CD1c-positive myeloid dendritic cell (primary cell): ENCODE data around the gene TMEM258.

Source experiments
- DNase-seq: peaks from one replicate; pipeline ENCODE4 v3.0.0-alpha.2; 2016; ENCODE audit errors: extremely low spot score

The TMEM258 gene

DNA sequence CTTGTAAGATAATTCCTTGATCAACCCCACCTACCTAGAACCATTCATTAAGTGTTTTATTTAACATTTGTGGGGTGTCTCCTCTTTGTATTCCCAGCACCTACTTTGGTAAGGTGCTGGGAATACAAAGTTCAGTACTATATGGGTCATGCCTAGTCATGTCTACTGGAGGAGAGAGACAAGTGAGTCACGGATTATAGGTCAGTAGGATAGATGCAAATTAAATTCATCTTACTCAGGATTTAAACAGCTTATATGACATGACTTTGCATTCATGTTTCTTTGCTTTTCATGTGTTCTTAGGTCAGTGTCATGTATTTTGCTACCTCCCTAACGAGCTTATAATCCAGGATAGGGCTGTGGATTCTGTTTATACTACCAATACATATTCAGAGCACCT, 27.8 kb upstream of the TMEM258 start:
- no peak for DNase-seq

DNA sequence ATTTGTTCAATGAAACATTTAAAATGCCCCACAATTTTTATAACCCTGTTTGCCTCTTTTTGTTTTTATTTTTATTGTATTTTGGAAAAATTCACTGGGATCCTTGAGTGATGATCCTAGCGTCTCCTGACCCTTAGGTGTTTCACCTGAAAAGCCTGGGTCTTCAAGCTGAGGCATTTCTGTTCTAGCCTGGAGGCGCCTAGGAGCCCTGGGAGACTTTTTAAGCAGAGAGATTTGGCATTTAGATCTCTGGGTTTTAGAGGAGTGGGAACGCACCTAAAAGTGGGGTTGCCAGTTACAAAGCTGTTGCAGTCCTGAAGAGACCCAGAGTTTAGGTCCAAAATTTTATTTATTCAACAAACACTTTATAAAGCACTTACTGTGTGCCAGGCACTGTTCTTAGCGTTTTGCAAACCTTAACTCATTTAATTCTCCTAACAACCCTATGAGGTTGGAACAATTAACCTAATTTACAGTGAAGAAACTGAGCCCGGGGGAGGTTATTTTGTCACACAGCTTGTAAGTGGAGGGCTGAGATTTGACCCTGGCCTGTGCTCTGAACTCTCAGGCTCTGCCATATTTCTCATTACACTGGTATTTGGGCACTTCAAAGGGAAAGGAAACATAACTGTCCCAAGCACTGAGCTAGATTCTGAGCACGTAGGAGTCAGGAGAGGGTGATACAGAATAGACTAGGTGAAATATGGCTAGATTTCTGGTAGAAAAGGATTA, 25.2 kb upstream of the TMEM258 start:
- no peak for DNase-seq

DNA sequence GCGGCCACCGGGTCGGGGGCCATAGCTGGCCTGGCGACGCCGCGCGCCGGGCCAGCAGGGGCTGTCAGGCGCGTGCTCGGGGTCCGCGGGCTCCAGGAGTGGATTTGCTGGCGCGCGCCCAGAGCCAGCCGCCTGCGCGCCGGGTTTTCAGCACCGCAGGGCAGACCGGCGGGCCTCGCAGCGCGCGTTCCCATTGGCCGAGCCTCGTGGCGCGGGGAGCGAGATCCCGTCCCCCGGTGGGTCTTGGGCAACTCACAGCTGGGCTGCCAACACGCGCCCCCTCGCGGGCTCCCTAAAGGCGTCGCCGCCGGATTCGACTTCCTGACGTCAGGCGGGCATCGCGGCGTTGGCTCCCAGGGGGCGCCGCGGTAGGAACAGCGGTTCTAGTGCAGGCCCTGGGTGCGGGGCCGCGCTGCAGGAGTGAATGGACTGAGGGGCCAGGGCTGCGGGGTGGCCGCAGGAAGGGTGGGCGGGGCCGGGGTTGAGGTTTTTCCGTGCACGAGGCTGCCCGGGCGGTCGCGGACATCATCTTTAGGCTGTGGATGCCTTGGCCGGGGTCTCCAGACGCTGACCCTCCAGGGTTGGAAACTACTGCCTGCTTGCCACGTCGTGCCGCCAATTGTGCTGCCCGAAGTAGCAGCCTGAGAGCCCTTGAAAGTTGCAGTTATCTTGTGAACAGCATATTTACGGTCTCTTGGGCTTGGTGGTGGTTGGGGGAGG, 24.5 kb upstream of the TMEM258 start, which contains the start of gene FADS1:
FADS1 (minus strand) TSS at position 268 of the 720 bp plus-strand sequence; CDS start at position 194, 74 bp downstream.
- DNase-seq = peak; percentile 98

DNA sequence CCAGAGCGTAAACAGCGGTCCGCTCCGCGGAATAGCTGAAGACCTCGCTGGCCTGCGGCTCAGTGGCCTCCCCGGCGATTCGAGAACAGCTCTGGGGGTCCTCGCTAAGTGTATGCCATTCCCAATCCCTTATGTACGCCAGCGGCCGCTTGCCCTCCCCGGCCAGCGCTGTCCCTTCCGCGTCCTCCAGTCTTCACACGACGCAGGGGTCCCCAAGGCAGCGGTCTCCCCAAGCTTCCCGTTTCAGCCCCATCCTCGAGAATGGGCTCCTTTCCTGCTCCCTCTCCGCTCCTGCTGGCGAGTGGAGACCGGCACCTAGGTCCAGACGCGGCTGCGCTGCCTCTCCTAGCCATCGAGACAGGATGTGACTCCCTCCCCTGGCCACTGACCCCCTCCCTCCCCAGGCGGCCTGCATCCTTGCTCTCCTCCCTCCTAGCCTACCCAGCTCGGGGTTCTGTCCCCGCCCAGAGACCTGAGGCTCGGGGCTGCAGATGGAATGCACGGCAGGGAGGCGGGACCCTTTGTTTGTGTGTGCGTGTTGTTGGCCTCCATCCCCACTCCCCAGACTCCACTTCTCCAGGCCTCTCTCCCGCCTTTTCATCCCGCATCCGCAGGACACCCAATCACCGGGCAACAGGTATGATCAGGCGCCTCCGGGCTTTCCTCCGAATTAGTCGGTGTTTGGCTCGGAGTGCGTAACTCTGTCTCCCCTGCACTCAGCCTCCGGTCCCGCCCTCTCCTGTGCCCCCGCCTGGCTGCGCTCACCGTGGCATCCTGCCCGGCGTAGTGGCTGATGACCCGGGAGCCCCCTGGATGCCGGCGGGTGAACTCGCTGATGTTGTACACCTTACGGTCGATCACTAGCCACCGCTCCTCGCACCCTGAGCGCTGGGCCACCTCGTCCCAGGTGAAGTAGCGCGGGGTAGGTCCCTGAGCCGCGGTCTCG, 23.7 kb upstream of the TMEM258 start:
- DNase-seq = peak; percentile 43

DNA sequence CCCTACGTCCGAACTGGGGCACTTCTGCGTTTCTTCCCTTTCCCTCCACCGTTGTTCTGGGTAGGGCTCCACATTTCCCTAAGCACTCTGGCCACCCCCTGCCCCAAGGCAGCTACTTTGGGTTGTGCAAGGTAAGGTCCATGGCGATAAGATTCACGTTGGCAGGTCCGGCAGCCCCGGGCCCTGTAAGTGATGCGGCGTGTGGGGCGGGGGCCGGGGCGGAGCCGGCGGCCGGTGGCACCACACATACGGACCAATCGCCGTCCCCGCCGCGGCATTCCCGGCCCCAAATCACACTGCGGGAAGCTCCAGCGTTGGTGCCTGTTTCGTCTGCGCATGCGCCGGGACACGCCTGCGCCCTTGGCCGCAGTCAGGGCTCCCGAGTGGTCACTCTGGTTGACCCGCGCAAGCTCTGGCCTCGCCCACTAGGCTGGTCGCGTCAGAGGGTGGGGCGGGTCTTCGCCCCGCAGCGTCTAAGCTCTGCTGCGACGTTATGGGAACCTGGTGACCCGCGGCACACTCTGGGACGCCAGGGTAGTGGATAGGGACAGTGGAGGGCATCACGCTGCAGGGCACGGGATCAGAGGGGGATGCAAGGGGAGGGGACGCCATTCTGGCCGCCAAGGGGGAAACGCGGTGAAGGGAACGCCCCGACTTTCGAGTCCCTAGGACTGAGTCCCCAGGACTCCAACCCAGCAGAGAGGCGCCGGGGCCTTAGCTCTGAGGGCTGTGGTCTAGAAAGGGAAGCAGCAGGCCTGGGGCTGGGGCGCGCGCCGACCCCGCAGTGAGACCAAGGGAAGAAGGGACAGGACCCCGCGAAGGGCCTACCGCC, 22.8 kb upstream of the TMEM258 start:
- peak; percentile 97 for DNase-seq

DNA sequence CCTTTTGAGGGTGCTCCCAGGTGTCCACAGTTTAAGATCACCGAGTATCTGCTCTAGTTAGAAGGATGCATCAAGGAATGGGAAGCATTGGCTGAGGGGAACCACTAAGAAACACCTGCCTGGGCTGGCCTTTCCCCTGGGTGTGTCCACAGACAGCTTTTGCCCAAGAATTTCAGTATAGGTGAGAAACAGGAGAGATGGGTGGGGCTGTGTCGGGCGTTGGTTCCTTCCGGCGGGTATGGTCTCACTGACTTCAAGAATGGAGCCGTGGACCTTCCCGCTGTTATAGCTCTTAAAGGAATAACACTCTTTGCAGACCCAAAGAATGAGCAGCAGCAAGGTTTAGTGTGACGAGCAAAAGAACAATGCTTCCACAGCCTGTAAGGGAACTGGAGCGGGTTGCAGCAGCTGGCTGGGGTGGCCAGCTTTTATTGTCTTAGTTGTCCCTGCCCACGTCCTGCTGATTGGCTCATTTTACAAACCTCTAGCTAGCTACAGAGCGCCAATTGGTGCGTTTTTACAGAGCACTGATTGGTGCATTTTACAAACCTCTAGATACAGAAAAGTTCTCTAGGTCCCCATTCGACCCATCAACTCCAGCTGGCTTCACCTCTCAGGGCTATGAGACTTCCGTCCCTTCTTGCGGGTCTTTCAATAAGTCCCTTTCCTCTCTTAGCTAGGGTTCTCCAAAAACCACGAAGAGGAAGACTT, 22.0 kb upstream of the TMEM258 start:
- DNase-seq = peak; percentile 75

DNA sequence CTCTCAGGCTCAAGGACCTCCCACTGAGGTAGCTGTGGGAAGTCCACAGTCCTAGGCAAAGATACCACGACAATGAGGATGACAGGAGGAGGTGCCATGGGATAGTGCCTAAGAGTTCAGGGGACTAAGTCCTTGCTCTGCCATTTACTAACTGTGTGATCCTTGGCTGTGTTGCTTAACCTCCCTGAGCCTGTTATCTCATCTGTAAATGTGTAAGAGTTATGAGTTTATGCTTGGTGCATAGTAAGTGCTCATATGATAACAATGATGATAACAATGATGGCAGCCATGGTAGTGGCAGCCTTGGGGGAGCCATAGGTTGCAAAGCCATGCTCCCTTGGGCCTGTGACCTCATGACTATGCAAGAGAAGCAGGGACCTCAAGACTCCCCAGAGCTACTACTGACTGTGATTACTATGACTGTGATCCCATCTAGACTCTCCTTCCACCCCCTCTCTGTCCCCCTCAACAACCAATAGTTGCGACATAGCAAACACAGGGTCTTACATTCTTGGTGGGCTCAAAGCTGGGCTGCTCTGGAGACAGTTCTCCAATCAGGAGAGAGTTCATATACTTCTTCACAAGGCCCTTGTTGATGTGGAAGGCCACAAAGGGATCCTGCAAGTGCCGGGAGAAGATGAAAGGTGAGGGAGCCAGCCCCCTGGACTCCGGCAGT, 20.5 kb upstream of the TMEM258 start:
- DNase-seq = no peak

DNA sequence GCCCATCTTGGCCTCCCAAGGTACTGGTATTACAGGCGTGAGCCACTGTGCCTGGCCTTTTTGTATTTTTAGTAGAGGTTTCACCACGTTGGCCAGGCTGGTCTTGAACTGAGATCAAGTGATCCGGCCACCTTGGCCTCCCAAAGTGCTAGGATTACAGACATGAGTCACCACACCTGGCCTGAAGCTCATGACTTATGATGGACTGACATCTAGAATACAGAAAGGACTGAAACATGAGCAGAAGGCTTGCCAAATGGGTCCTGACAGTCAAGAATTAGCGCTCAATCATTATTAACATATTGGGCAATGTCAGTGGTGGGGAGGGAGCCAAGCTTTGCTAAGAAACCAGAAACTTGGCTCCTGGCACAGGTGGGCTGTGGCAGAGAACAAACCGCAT, 19.4 kb upstream of the TMEM258 start:
- DNase-seq = no peak

DNA sequence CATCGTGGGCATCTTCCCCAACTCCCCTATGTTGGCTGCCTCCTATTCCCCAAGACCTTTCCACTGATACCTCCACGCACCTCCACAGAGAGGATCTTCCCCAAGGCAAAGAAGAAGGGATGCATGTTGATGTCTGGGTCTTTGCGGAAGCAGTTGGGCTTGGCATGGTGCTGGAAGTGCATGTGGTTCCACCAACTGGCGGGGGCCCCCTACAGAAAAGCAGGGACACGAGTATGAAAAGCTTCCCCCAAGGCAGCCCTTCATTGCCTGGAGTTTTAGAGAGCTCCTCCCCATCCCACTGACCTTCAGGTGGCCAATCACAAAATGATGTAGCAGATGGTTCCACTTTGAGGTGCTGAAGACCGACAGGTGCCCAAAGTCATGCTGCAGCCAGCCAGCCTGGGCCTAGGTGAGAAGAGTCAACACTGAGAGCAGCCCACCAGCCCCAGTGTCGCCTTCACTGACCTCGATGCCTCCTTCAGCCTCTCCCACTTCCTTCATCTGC, 18.3 kb upstream of the TMEM258 start:
- DNase-seq = no peak

DNA sequence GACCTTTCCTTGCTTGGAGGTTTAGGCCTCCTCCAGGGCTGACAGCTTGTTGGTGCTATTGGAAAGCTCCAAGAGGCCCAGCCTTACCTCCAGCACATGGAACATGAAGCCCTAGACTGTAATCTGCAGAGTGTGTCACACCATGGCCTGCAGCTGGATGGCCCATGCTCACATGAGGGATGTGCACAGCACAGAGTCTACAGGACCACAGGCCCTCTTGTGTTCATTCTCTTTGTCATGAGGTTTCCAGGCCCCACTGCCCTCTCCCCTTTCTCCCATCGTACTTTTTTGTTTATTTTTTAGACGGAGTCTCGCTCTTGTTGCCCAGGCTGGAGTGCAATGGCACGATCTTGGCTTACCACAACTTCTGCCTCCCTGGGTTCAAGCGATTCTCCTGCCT, 14.4 kb upstream of the TMEM258 start:
- no peak for DNase-seq

DNA sequence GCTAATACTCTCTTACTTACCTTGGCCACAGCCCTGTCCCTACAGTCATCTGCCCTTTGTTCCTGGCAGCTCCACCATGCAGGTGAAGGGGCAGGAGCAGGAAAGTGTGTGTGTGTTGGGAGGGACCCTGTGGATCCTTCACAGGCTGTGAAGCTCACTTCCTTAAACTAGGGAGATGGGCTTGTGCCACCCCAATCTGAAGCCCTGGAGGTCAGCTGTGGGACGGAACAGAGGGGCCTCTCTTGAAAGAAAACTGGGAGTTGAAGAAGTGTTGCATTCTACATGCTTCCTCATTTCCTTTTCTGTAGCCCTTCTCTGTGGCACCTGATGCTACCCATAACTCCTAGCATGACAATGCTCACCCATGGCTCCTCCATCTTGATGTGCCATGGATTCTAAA, 12.7 kb upstream of the TMEM258 start:
- no peak for DNase-seq

DNA sequence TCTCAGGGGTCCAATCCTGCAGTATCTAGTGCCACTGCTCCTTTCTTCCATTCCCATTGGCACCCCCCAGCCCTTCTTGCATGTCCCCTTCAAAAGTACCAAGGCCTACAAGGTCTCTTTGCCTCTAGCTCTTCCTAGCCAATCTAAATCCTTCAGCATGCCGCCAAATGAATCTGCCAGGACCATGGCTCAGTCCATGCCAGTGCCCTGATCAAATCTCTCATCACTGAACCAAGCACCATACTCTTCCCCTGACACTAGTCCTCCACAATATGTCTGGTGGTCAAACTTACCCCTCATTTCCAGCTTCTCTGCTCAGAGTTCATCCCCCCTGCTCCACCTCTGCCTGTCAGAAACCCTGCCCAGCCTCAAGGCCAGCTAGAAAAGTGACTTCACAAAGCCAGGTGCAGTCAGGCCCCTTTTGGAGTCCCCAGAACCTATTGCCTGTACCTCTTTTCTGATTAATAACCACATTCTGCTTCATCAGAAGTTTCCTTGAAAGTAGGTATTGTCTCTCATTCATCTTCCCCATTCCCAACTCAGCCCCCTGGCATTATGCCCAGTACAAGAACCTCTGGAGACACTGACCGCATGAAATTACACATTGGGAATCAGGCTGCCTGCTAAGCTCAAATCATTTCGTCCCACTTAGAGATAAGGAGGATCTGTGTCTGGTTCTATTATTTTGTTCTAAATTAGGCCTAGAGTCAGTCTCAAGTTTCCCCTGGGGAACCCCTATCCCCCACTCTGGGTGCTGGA, 11.7 kb upstream of the TMEM258 start:
- no peak for DNase-seq

DNA sequence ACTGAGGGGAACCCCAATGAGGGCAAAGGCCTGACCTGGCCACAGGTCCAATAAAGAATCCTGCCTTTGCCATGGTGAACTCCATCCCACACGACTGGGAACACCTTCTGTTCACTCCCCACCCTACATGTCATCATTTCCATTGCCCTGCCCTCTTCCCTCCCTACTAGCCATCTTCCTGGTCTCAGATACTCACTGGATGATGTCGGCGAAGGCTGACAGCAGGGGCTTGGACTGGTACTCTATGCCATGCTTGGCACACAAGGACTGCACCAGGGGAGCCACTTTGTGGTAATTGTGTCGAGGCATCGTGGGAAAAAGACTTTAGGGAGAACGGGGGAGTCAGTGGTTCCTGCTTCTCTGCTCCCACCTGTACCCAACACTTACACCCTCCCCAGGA, 10.2 kb upstream of the TMEM258 start:
- DNase-seq = no peak

DNA sequence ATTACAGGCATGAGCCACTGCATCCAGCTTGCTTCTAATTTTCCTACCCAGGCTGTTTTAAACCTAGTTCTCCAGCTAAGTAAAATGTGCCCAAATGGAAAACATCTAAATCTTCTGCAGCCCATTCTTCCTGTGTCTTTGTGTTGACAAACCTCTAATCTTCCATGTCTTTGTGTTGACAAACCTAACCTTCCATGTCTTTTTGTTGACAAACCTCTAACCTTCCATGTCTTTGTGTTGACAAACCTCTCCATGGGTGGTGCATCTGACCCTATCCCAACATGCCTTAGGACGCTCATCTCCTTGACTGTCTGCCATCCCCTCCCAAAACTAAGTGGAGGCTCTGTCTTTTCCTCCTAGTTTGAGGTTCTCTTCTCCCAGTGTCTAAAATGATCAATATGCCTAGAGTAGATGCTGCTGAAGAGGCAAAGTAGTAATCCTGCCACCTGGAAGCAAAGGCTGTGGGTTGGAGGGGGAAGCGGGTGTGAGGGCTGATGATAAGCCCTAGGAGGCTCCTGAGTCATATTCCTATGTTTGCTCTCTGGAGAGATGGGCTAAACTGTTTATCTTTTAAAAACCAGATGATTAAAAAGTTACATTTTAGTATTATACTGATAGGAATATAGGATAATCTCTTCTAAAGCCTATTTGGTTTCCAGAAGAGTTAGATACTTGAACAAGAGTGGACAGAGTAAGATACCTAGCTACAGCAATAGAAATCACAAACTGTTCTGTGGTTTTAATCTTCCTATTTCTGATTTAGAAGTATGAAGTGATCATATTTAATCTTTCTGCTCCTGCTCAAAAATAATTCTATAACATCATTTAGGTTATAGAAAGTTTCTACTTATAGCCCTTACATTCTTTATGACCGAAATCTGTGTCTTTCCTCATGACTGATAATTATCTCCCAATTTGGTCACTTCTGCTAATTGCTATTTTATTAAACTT, 8.2 kb upstream of the TMEM258 start:
- no peak for DNase-seq

DNA sequence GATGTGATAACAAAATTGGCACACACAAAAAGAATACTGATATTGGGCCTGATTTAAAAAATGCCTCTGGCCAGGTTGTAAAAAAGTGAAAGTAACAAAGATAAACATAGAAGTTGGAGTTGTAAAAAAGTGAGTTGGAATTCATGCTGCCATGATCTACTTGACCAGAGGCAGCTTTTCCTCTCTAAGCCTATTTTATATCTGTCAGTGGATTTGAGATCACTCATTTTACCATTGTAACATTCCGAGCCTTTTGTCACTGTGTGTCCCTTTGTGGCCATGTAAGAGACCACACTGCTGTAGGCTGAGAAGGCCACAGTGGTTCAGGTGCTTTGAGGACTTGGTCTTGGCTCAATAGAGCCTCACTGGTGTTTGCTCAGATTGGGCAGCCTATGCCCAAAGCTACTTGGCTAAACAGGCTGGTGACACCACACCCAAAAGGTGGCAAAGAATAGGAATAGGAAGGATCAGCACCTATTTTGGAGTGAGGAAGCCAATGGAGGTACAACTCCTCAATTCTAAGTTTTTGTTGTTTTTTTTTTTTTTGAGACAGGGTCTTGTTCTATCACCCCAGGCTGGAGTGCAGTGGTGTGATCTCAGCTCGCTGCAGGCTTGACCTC, 7.4 kb upstream of the TMEM258 start:
- DNase-seq = no peak

DNA sequence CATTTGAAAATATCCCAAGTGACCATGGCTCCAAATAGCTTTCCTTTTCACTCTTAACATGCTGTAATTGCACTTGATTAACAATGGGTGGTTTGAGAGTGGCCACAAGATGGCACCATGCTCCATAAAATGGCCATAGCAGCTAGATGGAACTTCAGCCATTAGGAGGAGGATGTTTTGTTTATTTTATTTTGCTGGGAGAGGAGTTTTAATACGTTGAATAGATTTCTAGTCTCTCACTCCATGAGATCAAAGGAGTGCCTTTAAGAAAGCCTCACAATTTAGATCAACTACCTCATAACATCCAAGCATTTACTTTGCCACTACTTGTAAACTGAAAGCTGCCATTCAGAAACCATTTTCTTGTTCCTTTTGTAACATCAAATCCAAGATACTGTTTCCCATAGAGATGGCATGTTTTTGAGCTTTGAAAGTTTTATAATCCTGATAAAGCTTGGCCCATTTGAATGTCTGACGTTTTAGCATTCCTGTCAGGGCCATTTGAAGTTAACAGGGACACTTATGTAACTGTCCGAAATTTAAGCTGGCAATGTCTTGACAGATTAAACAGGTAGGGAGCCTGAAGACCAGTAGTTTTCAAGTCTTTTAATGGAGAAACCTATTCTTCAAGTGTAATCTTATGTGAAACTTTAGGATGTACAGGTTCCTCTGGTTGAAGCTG, 5.0 kb upstream of the TMEM258 start:
- peak; percentile 84 for DNase-seq
